Liver (tissue), 9 donors: ENCODE results near the gene DIP2C. TPM values are rescaled to one million over a fixed set of nuclear protein-coding genes. Genes with fewer than 3 reads are reported as not detected.

ENCODE experiments used
- DNase-seq: peaks from one replicate; pipeline ENCODE4 v3.0.0-alpha.2; 2017; ENCODE audit warnings: low spot score
- H3K27ac ChIP-seq, 2 donors: one replicate each; pipeline ENCODE4 v1.7.0; 2013; ENCODE audit warnings: inconsistent platforms in 2 of 2, low read length in 2 of 2, control low read depth in 1 of 2, low read depth in 1 of 2, mild to moderate bottlenecking in 1 of 2
- H3K27me3 ChIP-seq, 4 donors: one replicate each; pipeline versions ENCODE4 v1.6.1 to v1.7.0; 2013; ENCODE audit warnings: low read length in 3 of 4, inconsistent platforms in 1 of 4, mild to moderate bottlenecking in 1 of 4, moderate library complexity in 1 of 4; ENCODE audit not compliant: control insufficient read depth in 4 of 4, insufficient read depth in 4 of 4
- H3K36me3 ChIP-seq, 4 donors: one replicate each; pipeline versions ENCODE4 v1.6.1 to v1.7.0; 2013; ENCODE audit warnings: low read length in 3 of 4, mild to moderate bottlenecking in 3 of 4, low read depth in 1 of 4, moderate library complexity in 1 of 4; ENCODE audit not compliant: control insufficient read depth in 4 of 4, insufficient read depth in 3 of 4
- H3K4me1 ChIP-seq, 4 donors: one replicate each; pipeline versions ENCODE4 v1.6.1 to v1.7.0; 2013; ENCODE audit warnings: low read length in 3 of 4, mild to moderate bottlenecking in 3 of 4, moderate library complexity in 1 of 4; ENCODE audit not compliant: control insufficient read depth in 4 of 4, insufficient read depth in 4 of 4
- H3K4me3 ChIP-seq, 3 donors: one replicate each; pipeline versions ENCODE4 v1.6.1 to v1.7.0; 2013; ENCODE audit warnings: low read length in 3 of 3, control low read depth in 1 of 3, low read depth in 1 of 3, mild to moderate bottlenecking in 1 of 3
- H3K9ac ChIP-seq, 2 donors: one replicate each; pipeline ENCODE4 v1.7.0; 2013; ENCODE audit warnings: low read length in 2 of 2, mild to moderate bottlenecking in 2 of 2, moderate library complexity in 2 of 2, control low read depth in 1 of 2, low read depth in 1 of 2
- H3K9me3 ChIP-seq, 4 donors: one replicate each; pipeline versions ENCODE4 v1.6.1 to v1.7.0; 2013; ENCODE audit warnings: low read length in 3 of 4; ENCODE audit not compliant: control insufficient read depth in 4 of 4
- ATF3 ChIP-seq: IDR thresholded peaks from 2 replicates; pipeline ENCODE4 v1.6.1; 2016; ENCODE audit warnings: antibody characterized with exemption
- CTCF ChIP-seq: fragments of 150-350 bp; IDR thresholded peaks from 2 replicates; pipeline ENCODE4 v1.5.1; 2017; ENCODE audit warnings: improper control_type of control experiment, low read depth, low read length; ENCODE audit not compliant: missing input control
- EGR1 ChIP-seq, 2 donors: IDR thresholded peaks; 2 replicates each; pipeline ENCODE4 v1.6.1; 2016 to 2018; ENCODE audit warnings: antibody characterized with exemption in 2 of 2, low read depth in 2 of 2
- FOXA1 ChIP-seq: IDR thresholded peaks from 2 replicates; pipeline ENCODE4 v1.6.1; 2016; ENCODE audit warnings: antibody characterized with exemption
- FOXA2 ChIP-seq: IDR thresholded peaks from 2 replicates; pipeline ENCODE4 v1.6.1; 2016; ENCODE audit warnings: antibody characterized with exemption
- GABPA ChIP-seq, 2 donors: IDR thresholded peaks in 1 of 2; conservative IDR thresholded peaks in 1 of 2; 2 replicates each; pipeline ENCODE4 v1.6.1; 2016; ENCODE audit warnings: antibody characterized with exemption in 2 of 2, mild to moderate bottlenecking in 1 of 2, moderate library complexity in 1 of 2
- HNF4A ChIP-seq, 2 donors: conservative IDR thresholded peaks; 2 replicates each; pipeline ENCODE4 v1.6.1; 2016; ENCODE audit warnings: antibody characterized with exemption in 2 of 2, mild to moderate bottlenecking in 2 of 2
- HNF4G ChIP-seq: IDR thresholded peaks from 2 replicates; pipeline ENCODE4 v1.6.1; 2016; ENCODE audit warnings: antibody characterized with exemption
- JUND ChIP-seq, 2 donors: IDR thresholded peaks; 2 replicates each; pipeline ENCODE4 v1.6.1; 2016; ENCODE audit warnings: antibody characterized with exemption in 2 of 2
- MAX ChIP-seq: IDR thresholded peaks from 2 replicates; pipeline ENCODE4 v1.6.1; 2016; ENCODE audit warnings: antibody characterized with exemption
- NR2F2 ChIP-seq: IDR thresholded peaks from 2 replicates; pipeline ENCODE4 v1.6.1; 2016; ENCODE audit warnings: antibody characterized with exemption
- RAD21 ChIP-seq, 2 donors: IDR thresholded peaks; 2 replicates each; pipeline ENCODE4 v1.6.1; 2016; ENCODE audit warnings: antibody characterized with exemption in 2 of 2, mild to moderate bottlenecking in 2 of 2
- REST ChIP-seq: IDR thresholded peaks from 2 replicates; pipeline ENCODE4 v1.6.1; 2016; ENCODE audit warnings: antibody characterized with exemption, mild to moderate bottlenecking
- RXRA ChIP-seq, 2 donors: IDR thresholded peaks; 2 replicates each; pipeline ENCODE4 v1.6.1; 2017 to 2018; ENCODE audit warnings: antibody characterized with exemption in 2 of 2, mild to moderate bottlenecking in 1 of 2
- SP1 ChIP-seq: IDR thresholded peaks from 2 replicates; pipeline ENCODE4 v1.6.1; 2018; ENCODE audit warnings: antibody characterized with exemption, mild to moderate bottlenecking
- TAF1 ChIP-seq: conservative IDR thresholded peaks from 2 replicates; pipeline ENCODE4 v1.6.1; 2016; ENCODE audit warnings: antibody characterized with exemption, mild to moderate bottlenecking
- YY1 ChIP-seq: IDR thresholded peaks from 2 replicates; pipeline ENCODE4 v1.6.1; 2016; ENCODE audit warnings: antibody characterized with exemption, mild to moderate bottlenecking
- ZBTB33 ChIP-seq: IDR thresholded peaks from 2 replicates; pipeline ENCODE4 v1.6.1; 2016; ENCODE audit warnings: antibody characterized with exemption
- WGBS: extraction: QIAGEN DNeasy Blood & Tissue Kit; methylation state at CpG from one replicate; pipeline ENCODE4 v1.1.7; 2013; 5-methylcytosine and 5-hydroxymethylcytosine counted together
- polyA plus RNA-seq, 2 donors: library from polyadenylated mRNA; stranded (reverse) in 1 of 2; unstranded in 1 of 2; fragments of 200-250 nt in 1 of 2; fragments of >200 nt in 1 of 2; fragmentation: Nextera tagmentation in 1 of 2; extraction: Ambion mirVana in 1 of 2; gene quantifications; one replicate each; pipeline versions ENCODE4 v1.2.1 to v1.2.3, GENCODE V29; 2013 to 2015
- total RNA-seq, 2 donors: library from RNA; depleted of rRNA; stranded (reverse); fragments of >200 nt; gene quantifications; one replicate each; pipeline ENCODE4 v1.2.3, GENCODE V29; 2014
- donor health status: healthy.
- donor health status: healthy.
- donor health status: healthy.
- donor health status: healthy.
- donor health status: healthy.

Gene DIP2C
- total and polyA plus RNA-seq, 4 donors: 4.2 to 12.2 (median 5.7) TPM

GRCh38 chr10:649798-650440 lies 39.5 kb downstream of the DIP2C start:
- Histone ChIP-seq H3K27ac (peak overlapping the region; percentile 67 to 79), H3K4me3 (peak overlapping the region; percentile 11 to 50 (median 49)), H3K36me3 (no peaks in the 10 kb centered on the region), H3K27me3 (no peaks in the 10 kb centered on the region), H3K9ac (peak overlapping the region; percentile 3 to 29), H3K4me1 (peaks cover 0 to 9% (median 2%) of the 10 kb centered on the region in 4 donors), H3K9me3 (peaks cover 0 to 4% (median 3%) of the 10 kb centered on the region in 4 donors)
- peak; percentile 89 for TF ChIP-seq HNF4G
- peak; percentile 63 to 64 for TF ChIP-seq RXRA (IDR thresholded peaks at IDR 0.05)
- peak; percentile 77 for TF ChIP-seq FOXA2
- TF ChIP-seq RAD21 (IDR thresholded peaks at IDR 0.05): peak in 1 of 2 donors; percentile 36
- TF ChIP-seq YY1: peak; percentile 83
- TF ChIP-seq ATF3: no peak
- TF ChIP-seq EGR1 (IDR thresholded peaks at IDR 0.05; ENCODE audit: low read depth in 2 of 2): peak; percentile 17 to 81
- TF ChIP-seq MAX: no peak
- no peak for TF ChIP-seq TAF1
- TF ChIP-seq SP1: peak; percentile 95
- peak; percentile 91 to 92 for TF ChIP-seq HNF4A (conservative IDR thresholded peaks at IDR 0.05)
- TF ChIP-seq GABPA (IDR thresholded peaks at IDR 0.05 in 1 of 2, conservative IDR thresholded peaks at IDR 0.05 in 1 of 2): peak in 1 of 2 donors; percentile 88
- no peak for TF ChIP-seq CTCF
- peak; percentile 66 to 70 for TF ChIP-seq JUND (IDR thresholded peaks at IDR 0.05)
- peak; percentile 93 for TF ChIP-seq REST
- peak; percentile 85 for TF ChIP-seq FOXA1
- TF ChIP-seq NR2F2: peak; percentile 15
- TF ChIP-seq ZBTB33: no peak
- WGBS: 38% methylated on average over 24 of the region's 24 CpGs
- no peak for DNase-seq
